ENCODE measurements around the gene ZIC5.

DNA sequence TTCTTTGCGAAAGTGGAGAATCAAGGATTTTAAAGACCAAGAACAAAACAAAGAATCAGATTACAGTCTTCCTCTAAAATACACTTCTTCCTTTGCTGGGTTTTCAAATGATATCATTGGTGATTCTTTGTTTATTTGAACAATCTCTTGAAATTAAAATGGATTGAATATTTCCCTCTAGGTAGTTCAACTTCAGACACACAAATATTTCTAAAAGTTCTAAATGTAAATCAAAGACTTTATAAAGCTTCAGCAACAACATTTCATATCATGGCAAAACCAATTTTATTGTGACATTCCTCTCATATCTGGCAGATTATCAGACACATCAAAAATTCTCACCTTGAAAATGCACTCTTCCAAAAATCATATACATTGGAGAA is 23.1 kb upstream of the ZIC5 start:
- TF ChIP-seq ZNF12 (CRISPR knock-in tag; IDR thresholded peaks at IDR 0.05), result no peak
- TF ChIP-seq, protein P1, sequence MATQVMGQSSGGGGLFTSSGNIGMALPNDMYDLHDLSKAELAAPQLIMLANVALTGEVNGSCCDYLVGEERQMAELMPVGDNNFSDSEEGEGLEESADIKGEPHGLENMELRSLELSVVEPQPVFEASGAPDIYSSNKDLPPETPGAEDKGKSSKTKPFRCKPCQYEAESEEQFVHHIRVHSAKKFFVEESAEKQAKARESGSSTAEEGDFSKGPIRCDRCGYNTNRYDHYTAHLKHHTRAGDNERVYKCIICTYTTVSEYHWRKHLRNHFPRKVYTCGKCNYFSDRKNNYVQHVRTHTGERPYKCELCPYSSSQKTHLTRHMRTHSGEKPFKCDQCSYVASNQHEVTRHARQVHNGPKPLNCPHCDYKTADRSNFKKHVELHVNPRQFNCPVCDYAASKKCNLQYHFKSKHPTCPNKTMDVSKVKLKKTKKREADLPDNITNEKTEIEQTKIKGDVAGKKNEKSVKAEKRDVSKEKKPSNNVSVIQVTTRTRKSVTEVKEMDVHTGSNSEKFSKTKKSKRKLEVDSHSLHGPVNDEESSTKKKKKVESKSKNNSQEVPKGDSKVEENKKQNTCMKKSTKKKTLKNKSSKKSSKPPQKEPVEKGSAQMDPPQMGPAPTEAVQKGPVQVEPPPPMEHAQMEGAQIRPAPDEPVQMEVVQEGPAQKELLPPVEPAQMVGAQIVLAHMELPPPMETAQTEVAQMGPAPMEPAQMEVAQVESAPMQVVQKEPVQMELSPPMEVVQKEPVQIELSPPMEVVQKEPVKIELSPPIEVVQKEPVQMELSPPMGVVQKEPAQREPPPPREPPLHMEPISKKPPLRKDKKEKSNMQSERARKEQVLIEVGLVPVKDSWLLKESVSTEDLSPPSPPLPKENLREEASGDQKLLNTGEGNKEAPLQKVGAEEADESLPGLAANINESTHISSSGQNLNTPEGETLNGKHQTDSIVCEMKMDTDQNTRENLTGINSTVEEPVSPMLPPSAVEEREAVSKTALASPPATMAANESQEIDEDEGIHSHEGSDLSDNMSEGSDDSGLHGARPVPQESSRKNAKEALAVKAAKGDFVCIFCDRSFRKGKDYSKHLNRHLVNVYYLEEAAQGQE (IDR thresholded peaks at IDR 0.05; ENCODE audit: borderline replicate concordance), result no peak
- TF ChIP-seq, protein P1 (CRISPR knock-in tag; IDR thresholded peaks at IDR 0.05; ENCODE audit: low read depth), result no peak
- TF ChIP-seq, protein P2, sequence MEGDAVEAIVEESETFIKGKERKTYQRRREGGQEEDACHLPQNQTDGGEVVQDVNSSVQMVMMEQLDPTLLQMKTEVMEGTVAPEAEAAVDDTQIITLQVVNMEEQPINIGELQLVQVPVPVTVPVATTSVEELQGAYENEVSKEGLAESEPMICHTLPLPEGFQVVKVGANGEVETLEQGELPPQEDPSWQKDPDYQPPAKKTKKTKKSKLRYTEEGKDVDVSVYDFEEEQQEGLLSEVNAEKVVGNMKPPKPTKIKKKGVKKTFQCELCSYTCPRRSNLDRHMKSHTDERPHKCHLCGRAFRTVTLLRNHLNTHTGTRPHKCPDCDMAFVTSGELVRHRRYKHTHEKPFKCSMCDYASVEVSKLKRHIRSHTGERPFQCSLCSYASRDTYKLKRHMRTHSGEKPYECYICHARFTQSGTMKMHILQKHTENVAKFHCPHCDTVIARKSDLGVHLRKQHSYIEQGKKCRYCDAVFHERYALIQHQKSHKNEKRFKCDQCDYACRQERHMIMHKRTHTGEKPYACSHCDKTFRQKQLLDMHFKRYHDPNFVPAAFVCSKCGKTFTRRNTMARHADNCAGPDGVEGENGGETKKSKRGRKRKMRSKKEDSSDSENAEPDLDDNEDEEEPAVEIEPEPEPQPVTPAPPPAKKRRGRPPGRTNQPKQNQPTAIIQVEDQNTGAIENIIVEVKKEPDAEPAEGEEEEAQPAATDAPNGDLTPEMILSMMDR (IDR thresholded peaks at IDR 0.05 in 2 of 3, conservative IDR thresholded peaks at IDR 0.05 in 1 of 3; ENCODE audit: insufficient read depth in 2 of 3, low read depth in 1 of 3, low read length in 3 of 3), result no peak

All from K562 (cell line).